Putamen (tissue), 1 donor: Measurements from ENCODE around the gene S100A8.
"Not testable (repeated sequence)": the region's sequence is repeated elsewhere in the genome, so short reads cannot be mapped to it uniquely, and the experiment has no call there.

Source experiments
- DNase-seq: peaks from one replicate; pipeline ENCODE4 v3.0.0-alpha.2; 2016; ENCODE audit warnings: low spot score

Gene S100A8

DNA sequence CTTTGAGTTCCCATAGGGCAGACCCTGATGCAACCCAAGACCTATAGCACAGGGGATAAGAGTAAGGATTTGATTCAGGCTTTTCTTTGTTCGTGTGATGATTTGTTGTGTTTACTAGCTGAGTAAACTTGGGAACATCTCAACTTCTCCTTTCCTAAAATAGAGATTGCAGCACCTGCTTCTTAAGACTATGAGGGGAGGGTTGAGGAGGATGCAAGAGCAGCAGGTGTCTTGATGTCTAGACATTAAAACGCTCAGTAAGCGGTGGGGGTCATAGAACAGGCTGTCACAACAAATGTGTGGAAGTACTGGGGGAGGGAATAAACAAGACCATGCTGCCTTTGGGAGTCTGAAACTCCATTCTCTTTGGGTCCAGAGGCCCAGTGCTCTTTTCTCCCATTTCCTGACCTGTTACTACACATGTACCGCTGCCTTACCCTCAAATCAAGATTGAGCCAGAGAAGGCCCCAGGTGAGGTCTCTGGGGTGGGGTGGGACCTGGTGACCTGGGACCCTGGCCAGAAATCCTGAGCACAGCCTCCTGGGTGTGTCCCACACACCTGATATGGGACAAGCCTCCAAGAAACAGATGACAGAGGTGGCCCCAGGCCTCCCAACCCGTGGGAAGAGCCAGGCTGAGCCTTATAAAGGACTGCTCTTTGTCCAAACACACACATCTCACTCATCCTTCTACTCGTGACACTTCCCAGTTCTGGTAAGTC, 25.1 kb upstream of the S100A8 start, which contains the start of gene S100A7A:
S100A7A (plus strand) TSS at position 671 of the 721 bp plus-strand sequence. CDS start 1,563 bp downstream, outside the sequence.
- DNase-seq: no peak

DNA sequence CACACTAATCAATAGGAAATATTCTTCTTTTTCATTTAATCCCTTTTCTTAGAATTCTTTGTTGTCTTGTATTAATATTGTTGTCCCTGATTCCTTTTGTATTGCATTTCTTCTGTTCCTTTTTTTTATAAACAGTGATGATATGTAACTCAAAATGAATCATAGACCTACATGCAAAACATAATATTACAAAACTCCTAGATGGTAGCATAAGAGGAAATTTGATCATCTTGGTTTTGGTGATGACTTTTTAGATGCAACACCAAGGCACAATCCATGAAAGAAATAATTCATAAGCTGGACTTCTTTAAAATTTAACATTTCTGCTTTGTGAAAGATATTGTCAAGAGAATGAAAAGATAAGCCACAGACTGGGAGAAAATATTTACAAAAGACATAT, 23.1 kb upstream of the S100A8 start:
- not testable (repeated sequence) for DNase-seq

DNA sequence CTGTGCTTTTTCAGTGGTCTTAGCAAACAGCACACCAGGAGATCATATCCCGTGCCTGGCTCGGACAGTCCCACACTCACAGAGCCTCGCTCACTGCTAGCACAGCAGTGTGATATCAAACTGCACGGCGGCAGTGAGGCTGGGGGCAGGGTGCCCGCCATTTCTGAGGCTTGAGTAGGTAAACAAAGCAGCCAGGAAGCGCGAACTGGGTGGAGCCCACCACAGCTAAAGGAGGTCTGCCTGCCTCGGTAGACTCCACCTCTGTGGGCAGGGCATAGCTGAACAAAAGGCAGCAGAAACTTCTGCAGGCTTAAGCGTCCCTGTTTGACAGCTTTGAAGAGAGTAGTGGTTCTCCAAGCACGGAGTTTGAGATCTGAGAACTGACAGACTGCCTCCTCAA, 16.4 kb upstream of the S100A8 start:
- not testable (repeated sequence) for DNase-seq

DNA sequence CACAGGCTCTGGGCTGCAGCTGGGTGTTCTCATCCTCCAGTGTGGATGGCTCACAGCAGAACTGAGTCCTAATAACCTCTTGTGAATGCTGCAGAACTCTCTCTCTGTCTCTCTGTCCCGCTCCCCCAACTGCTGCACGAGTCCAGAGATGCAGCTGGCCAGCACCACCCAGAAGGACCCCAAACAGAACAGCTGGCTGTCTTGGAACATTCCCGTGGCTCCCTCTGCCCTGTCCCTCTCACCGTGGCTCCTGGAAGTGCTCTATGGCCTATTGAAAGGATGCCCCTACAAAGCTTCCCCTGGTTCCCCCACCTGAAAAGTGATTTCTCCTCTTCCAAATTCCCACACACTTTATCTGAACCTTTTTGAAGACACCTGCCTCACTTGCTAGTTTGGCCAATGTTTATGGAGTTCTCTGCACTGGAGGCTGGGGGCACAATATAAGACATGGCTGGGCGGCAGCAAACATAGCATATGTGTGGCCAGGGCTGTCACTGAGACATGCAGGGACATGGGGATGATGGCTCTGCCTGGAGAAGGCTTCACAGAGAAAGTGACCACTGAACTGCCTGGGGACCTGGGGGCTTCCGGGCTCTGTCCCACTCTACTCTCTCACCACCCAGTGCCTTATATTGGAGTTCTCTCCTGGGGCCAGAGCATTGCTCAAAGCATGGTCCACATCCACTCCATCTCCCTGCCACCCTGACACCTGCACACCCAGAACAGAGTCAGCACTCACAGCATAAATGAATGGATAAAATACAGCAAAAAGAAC, 15.1 kb upstream of the S100A8 start:
- not testable (repeated sequence) for DNase-seq

DNA sequence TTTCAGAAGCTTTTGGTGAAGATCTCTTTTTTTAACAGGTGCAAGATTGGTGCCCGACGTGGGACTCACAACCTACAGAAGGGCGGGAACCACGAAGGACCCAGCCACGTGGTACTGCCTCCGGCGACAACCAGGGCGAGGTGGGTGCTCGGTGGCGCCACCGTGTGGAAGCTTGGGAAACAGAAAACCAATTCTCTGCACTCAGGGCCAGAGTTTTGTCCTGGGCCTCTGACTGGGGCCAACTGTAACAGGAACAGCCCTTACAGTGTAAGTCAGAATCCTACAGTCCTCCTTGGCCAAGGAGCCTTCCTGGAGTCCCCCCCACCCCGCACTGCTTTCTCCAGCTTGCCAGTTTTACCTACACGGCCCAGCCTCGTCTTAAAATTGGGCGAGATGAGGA, 13.9 kb upstream of the S100A8 start:
- DNase-seq: no peak

DNA sequence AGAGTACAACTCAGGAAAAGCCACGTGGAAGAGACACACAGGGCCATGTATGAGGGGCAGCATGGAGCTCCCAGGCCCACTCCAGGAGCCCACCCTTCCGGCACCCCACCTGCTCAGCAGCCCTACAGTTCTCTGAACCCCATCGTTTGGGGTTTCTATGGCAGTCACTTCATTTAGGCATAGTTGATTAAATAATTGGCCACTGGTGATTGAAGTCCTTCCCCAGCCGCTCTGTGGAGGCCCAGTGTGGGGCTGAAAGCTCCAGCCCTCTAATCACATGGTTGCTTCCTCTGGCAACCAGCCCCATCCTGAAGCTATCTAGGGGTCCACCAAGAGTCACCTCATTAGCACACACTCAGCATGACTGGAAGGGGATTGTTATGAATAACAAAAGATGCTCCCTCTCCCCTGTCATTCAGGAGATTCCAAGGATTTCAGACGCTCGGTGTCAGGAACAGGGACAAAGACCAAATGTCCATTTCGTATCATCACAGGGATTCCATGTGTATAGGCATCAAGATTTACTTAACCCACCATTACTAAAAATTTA, 13.3 kb upstream of the S100A8 start:
- no peak for DNase-seq

DNA sequence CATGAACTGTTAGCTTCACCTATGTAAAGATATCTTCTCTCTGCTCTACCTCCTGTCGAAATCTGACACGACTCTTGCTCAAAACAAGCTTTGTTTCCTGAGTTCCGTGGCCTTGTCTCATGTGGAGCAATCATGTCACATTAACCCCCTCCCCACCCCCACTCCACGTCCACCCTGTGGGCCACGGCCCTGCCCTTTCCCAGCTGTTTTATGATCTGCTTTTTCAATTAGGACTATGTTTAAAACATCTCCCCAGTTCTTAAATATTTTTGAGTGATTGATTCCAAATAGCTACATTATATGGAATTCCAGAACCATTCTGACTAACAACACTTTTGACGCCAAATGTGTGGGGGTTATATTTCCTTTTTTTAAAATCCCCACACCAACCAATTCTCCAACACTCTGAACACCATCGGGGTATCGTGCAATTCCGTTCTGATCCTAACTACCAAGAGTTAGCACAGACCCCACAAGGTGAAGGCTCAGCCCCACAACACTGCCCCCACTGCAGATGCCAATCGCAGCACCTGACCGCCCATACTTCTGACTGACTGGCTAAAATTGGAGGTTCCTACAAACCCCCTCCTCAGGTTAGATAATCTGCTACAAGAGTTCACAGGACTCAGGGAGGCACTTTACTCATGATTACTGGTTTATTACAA, 12.7 kb upstream of the S100A8 start:
- no peak for DNase-seq

DNA sequence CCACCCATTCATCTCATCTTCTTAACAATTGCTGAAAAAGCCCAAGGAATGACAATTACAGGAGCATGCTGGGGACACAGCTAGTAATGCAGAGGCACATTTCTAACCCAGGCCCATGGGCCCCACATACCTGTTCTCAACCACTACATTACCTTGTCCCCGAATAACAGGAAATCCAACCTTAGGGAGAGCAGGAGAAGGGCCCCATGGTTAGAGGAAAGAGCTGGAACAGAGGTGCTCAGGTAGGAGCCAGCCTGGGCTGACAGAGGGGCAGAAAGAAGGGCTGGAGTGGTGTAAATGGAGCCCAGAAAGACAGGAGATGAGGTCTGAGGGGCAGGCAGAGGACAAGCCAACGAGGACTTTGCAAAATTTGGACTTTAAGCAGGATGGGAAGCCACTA, 11.4 kb upstream of the S100A8 start:
- no peak for DNase-seq

DNA sequence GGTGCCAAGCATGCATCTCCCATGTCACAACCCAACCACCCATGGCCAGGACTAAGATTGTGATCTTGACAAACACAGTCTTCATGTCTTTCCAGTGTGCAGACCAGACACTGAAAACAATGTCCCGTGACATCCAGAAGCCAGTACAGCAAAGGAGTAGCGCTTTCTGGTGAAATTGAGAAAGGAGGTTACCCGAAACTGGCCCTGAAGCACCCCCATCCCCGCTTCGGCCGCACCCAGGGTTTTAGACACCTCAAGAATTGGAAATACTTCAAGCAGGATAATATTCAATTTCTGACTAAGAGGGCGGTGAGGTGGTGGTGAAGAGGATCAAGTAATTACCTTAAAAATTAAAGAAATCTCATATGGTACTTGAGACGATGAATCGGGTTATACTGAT, 10.6 kb upstream of the S100A8 start:
- no peak for DNase-seq

DNA sequence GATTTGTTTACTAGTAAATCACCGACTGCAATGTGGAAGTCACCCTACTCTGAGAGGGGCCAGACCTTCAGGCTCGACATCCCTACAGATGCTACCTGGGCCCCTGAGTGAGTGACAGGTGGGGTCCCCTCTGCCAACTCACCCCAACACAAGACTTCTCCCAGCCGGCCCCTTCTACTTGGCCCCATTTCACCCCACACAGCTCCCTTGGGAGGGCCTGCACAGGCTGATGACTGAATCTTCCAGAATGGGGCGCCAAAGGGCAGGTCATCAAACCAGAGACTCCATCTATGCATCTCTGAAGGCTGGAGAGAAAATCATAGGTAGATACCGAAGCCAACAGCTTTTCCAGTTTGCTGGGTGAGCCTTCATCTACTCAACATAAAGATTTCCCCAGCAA, 9.4 kb upstream of the S100A8 start:
- no peak for DNase-seq

DNA sequence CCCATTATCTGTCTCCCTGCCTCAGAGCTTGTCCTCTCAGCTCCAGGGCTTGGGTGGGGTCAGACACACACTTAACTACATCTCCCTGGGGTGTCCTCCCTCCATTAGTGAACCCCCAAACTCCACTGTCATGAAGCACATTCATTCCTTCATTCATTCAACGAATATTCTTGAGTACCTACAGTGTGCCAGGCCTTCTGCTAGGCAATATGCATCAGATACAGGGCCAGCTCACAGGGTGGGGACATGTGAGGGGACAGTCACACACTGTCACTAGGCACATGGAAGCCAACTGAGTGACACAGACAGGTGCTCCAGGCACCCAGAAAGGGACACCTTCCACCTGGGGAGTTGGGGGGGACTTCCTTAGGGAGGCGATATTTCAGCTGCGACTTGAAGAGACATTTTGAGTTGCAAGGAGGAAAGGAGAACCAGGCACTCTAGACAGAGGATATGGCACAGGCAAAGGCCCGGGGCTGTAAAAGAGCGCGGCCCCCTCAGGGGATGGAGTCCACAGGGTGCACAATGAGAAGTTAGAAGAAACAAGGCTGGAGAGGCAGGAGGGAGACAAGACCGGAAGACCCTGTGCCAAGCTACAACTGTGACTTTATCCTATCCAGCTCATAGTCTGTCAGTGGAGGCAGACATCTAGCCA, 8.7 kb upstream of the S100A8 start:
- no peak for DNase-seq

DNA sequence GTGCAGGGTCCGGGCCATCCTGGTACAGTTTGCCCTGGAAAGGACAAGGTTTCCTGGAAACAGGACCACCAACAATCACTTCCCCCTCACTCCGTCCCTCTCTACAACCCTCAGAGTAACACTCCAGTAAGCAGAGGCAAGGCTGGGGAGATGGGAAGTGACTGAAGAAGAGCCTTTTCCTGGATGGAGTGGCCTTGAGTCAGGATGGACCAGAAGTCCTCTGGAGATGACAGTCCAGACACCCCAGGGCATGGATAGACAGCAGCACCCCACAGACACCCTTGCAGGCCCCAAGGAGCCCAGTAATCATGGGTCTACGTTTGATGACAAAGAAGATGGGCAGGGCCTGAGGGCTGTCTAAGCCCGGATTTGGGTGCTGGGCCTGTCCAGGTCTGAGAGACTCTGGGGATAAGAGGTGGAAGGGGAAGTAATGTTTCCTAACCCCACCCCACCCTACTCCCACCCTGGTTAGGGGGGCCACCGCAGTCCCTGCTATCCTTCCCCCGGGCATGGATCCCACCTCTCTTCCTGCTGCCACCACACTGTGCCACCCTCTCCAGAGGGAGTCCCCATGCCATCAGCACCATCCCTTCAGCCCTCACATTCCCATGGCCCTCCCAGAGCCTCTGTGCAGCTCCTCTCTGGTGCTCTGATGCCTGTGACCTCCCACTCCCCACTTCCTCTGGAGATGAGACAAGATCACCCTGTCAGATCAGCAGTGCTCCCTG, 7.2 kb upstream of the S100A8 start:
- DNase-seq: no peak

DNA sequence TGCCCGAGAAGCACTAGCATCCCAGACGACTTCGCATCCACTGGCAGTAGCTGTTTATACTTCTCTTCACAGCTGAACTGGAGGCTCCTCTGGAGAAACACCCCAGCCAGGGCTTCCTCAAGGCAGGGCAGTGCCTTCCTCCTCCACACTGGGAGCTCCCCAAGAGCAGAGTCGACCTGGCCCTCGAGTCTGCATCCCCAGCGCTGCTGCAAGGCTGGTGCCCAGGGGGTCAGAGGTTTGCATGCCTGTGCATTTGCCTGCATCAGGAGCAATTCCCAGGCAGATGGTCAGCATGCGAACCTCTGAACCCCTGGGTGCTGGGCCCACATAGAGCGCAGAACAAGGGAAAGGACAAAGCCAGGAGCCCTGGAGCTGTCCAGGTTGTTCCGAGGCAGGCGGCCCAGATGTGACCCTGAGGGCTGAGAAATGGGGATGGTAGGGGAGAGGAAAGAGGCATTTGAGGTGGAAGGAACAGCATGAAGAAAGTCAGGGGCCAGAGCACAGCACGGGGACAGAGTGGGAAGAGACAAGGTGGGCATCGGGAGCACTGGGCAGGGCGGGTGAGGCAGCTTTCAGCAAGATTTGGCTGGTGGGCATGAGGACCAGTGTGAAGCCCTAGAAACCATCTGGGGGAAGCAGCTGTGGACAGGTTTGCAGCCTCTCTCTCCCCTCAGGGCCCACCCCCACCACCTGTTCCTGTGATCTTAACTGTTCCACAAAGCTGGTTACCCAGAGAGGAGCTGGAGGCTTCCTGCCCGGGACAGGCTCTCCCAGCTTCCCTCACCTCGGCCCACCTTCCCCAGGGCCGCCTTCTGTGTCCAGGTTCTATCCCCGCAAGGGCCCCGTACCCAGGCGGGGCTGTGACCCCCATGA, 6.4 kb upstream of the S100A8 start:
- no peak for DNase-seq

DNA sequence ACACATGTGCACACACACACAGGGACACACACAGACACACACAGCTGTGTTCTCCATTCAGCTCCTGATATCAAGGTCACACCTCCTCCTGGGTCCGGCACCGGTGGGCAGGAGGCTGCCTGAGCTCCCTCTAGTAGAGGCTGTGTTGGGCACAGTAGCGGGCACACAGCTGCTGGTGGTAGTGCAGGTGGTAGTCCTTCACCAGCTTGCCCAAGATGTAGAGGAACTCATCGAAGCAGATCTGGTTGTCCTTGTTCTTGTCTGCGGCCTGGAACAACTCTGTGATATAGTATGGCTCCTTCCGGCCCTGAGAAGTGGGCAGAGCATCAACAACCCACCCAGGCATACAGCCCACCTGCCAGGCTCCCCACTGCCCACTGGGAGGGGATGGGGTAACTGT, 5.6 kb upstream of the S100A8 start:
- no peak for DNase-seq

DNA sequence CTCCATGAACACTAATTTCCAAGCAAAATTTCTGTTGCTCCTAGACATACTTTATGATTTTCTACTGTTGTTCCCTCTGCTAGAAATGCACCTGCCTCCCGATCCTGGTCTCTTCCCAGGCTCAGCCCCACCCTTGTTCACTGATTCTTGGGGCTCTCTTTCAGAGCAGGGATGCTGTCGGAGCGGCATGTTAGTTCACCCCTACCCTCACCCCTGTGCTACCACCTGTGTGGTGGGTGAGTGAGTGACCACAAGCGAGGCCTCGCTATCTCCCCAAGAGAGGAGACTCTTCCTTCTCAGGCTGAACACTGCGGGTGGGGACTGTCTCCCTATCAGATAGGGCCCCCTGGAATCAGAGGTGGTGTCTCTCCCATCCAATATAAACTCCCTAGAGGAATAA, 4.9 kb upstream of the S100A8 start:
- no peak for DNase-seq

DNA sequence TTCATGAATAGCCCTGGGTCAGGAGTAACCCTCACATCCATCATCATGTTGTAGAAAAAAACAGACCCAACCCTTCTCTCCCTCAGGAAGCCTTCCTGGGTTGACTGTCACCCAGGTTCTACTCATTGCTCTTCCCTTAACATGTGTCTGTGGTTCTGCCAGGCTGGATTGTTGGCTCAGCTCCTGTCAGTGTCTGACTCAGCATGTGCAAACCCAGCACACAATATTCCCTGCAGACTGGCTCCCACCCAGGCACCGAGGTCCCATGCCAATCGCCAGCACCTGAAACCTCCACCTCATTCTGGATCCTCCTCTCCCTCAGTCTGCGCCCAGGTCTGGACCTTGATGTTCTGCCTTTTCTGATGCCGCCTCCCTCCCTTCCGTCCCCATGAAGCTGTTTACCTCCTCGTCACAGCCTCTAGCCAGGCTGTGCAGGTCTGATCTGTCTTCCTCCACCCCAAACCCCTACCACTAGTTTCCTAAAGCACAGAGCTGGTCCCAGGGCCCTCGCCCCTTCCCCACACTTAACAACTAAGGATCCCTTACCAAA, 4.3 kb upstream of the S100A8 start:
- no peak for DNase-seq

DNA sequence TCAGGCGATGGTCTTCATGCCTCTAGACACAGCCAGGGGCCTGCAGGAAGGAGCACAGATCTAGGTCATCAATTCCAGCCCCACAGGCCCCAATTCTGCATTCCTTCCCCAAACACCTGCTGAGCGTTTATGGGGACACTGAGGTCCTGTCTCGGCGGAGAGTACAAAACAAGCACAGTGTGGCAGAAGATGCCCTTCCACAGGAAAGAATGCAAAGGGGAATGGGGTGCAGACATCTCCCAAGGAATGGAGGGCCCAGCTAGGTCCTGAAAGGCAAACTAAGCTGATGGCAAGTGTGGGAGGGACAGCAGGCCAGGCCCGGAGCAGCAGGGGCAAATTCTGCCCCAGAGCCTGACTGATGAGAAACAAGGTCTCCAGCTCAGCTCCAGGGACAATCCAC, 3.5 kb upstream of the S100A8 start:
- DNase-seq: no peak

DNA sequence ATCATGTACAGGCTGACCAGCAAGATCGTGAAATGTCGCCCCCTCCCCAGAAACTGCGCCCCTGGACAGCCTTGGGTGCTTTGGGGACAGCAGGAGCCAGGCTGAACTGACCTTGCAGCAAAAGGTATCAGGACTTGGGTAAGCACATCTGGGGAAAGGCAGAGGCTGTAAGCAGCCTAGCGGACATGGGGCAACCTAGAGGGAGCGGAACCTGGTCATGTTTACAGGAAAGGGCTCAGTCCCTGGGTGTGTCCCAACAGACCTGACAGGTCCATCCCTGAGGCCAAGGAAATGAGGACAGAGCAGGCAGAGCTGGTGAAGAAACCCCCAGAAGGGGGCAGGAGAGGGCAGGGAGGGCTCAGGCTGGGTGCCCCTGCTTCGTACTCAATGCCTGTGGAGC, 3.1 kb upstream of the S100A8 start:
- no peak for DNase-seq

DNA sequence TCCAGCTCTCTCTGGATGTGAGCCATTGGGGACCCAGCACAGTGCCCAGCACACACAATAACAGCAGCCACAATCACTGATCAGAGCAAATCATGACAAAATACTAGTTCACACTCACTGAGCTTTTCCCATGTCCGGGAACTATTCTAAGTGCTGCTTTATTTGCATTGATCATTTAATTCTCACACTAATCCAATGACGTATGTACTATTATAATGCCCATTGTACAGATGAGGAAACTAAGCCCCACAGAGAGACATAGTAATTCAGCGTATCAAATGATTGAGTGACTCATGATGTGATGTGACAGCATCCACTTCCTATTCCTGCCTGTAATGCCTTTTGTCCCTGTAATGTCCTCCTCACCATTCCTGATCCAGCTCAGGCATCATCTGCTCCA, 1.9 kb upstream of the S100A8 start:
- DNase-seq: no peak

DNA sequence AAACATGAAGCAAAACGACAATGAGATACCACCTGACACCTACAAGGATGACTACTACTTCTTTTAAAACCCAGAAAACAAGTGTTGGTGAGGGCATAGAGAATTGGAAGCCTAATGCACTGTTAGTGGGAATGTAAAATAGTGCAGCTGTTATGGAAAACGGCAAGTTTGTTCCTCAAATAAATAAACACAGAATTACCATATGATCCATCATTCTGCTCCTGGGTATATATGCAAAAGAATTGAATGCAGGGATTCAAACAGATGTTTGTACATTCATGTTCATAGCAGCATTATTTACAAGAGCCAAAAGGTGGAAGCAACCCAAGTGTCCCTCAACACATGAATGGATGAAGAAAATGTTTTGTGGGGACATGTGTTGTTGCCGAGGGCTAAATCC, 1.4 kb upstream of the S100A8 start:
- no peak for DNase-seq
